HG03442 (cell line): ENCODE measurements around the gene RALGAPB.

Experiments
- ATAC-seq: cut with Tn5 transposase; IDR thresholded peaks from one replicate; pipeline ENCODE4 v1.9.1; 2021; ENCODE audit warnings: mild to moderate bottlenecking, moderate library complexity; ENCODE audit not compliant: unreplicated experiment

Gene RALGAPB

GRCh38 chr20:38543014-38543906, 70.6 kb downstream of the RALGAPB start:
- ATAC-seq, result no peak

DNA sequence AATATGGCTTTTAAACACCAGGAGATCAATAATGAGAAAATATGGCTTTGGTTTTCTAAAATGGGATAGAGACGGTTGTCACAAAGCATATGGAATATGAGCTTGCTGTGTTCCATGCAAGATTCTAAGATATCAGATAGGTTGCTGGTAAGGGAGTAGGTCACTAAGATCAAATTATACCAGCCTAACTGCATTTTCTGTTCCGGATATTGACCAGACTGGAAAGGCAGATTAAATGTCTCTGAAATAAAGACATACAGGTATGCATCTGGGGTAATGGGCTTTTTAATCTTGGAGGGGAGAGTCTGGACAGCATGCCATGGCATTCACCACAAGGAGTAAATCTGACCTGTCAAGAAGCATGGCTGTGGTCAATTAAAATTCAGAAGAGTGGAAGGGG, 73.1 kb downstream of the RALGAPB start:
- ATAC-seq, result no peak

DNA sequence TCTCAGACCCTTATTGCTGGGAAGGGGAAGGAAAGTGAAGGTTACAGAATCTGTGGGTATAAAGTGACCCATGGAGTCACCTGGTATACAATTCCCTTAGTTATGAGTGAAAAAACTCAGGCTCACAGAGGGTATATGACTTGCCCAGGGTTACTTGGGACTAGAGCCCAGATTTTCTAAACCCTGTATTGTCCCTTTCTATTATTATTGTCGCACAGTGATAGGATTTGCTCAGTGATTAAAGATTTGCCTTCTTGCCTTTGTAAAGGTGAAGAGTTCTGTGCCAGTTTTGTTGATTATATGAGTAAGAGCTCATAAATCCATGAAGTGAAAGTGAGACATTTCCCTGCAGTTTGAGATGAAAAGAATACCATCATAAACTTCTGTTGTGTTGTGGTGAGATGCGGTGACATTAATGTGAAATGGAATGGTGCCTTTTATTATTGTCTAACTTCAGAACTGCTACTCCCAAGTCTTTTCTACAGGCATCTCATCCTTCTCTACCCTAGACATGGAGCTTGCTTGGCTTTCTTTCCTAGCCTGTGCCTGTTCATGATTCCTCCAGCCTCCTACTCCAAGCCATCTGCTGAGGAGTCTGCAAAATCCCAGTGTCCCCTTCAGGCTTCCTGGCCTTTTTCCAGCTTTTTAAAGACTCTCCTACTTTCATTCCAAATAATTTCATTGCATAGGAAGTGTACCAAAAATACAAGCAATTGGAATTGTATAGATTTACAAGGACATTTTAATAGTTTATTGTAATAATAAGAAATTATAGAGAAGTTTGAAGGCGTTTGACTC, 74.8 kb downstream of the RALGAPB start:
- ATAC-seq, result no peak

- ATAC-seq, result no peak
Observed at GRCh38 chr20:38548356-38549083, 75.9 kb downstream of the RALGAPB start.

GRCh38 chr20:38550274-38550673, 77.6 kb downstream of the RALGAPB start:
- no peak for ATAC-seq

DNA sequence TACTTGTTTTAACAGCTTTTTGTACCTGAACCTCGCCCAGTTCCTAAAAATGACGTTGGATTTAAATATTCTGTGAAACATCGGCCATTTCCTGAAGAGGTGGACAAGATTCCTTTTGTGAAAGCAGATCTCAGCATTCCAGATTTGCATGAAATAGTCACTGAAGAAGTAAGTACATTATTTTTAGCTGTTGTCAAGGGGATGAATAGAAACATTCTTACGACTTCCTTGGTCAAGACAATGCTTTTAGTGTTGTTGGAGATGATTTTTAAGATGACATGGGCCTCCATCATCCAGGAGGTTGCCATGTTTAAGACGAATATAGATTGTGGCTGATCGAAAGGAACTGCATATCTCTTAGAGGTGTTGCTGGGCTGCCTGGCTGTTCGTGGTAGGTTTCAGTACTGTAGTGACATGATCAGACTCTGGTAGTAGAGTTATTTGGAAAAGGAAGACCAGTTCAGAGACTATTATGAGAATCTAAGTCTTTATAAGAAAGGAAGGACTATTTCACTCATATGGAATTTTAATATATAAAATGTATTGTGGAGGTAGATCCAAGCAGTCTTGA, 78.5 kb downstream of the RALGAPB start:
- ATAC-seq, result no peak

DNA sequence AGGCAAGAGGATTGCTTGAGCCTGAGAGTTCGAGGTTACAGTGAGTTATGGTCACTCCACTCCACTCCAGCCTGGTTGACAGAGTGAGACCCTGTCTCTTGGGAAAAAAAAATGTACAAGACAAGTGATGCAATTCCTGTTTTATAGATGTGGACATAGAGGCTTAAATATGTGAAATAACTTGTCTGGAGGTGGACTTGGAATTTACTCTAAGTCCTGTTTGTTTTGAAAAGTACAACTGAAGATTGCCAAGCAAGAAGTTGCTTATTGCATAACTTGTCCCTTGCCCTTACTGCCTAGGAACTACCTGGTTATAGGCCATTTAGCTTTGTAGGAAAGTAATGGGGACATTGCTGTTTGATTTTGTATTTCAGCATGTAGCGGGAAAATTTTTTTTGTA, 82.3 kb downstream of the RALGAPB start:
- no peak for ATAC-seq

DNA sequence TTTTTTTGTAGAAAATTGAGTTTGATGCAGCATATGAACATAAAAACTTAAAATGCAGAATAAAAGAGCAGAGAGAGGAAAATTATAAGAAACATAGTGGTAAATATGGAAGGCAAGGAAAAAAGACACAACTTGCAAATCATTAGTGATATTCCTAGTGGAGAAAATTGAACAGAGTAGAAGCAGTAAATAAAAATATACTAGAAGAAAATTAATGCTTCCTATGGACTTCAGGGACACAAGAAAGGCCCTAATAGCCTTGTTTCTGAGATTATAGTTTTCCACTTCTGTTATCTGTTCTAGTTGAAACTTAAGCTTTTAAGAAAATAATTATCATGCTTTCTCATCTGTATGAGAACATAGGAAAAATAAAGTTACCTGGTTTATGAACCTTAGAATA, 82.8 kb downstream of the RALGAPB start:
- no peak for ATAC-seq

DNA sequence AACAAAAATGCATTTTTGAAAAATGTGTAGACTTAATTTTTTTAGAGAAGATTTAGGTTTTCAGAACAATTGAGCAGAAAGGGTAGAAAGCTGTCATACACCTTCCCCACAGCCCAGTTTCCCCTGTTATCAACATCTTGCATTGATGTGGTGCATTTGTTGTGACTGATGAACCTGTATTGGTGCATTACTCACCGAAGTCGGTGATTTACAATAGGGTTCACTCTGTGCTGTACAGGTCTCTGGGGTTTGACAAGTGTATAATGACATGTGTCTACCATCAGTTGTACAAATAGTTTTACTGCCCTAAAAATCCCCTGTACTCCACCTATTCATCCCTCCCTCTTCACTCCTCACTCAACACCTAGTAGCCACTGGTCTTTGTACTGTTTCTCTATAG, 84.5 kb downstream of the RALGAPB start:
- no peak for ATAC-seq

DNA sequence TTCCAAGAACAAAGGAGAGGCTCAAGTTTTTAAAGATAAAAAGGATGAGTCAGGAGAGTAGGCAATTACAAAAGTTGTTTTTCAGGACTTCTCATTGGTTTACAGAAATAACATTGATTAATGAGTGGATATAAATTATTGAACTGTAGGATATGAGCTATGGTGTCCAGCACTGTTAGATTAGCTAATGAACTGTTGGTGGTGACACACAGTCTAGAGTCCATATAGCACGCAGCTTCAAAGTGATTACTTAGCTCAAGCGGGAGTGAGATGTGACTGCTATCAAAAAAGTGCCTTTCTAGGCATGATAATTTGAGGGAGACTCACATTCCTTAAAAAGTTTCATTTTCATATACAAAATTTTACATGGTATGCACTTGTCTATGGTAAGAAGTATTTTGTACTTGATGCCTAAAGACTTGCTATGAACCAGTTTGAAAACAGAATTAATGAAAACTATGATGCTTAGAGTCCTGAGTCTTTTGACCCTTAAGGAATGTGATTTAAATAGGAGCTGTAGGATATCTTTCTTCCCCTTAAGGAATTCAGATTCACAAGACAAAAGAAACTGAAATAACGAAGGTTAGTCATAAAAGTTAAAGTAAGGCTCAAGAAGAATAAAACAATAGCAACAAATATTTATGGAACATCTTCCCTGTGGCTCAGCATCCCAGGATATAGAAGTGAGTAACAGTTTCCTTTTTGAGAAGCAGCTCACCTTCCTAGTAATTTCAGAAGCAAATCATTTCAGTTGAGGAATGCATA, 86.1 kb downstream of the RALGAPB start:
- ATAC-seq, result no peak

DNA sequence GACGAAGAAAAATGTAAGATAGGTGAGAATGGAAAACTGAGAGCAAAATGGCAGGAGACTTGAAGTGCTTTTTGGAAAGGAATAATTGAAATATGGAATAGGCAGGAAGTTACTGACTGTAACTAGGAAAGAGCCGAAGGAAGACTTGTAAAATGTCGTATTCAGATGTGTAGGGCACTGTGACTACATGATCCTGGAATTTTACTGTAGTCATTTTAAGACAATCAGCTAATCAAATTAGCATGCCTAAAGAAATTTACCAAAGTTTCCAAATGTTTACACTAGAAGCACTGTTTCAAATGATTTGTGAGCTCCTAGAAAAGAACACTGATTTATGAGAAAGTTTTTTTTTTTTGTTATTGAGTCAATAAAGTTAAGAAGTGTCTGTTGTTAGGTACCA, 87.1 kb downstream of the RALGAPB start:
- no peak for ATAC-seq

DNA sequence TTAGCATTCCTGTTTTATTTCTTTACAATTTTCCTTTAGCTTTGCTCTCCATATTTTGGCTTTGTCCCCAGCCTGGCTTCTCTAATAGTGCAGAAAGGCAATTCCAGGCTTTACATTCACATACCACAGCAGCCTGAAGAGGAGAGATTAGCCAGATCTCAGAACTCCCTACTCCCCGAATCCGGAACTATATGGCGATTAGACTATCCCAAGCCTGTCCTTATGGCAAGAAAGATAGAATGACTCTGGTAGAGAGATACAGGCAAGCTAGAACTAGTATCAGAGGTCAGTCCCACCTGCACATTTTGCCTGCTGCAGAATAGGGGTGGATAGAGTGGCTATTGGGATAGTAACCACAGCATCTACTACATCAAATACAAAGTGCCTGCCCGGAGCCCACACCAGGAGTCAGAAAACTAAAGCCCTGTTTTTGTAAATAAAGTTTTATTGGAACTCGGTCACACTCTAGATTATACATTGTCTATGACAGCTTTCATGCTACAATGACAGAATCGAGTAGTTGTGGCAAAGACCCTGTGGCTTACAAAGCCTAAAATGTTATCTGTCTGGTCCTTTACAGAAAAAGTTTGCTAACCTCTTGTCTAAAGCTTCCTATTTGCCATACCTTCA, 91.3 kb downstream of the RALGAPB start:
- ATAC-seq, result no peak

DNA sequence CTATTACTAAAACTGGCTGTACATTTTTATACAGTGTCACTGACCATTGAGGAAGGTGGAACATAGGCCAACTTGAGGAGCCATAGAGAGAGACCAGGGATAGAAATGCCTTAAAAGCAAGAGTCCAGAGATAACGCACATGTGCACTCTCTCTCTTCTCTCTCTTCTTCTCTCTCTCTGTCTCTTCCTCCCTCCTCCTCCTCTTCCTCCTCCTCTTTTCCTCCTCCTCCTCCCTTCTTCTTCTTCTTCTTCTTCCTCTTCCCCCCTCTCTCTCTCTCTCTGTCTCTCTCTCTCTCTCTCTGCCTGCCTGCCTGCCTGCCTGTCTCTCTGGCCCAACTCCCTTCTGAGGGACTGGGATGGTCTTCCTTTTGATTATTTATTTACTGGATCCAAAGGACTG, 92.0 kb downstream of the RALGAPB start:
- no peak for ATAC-seq

- ATAC-seq, result no peak
Observed at GRCh38 chr20:38566036-38566598, 93.5 kb downstream of the RALGAPB start.

- no peak for ATAC-seq
Observed at GRCh38 chr20:38569747-38570525, 97.3 kb downstream of the RALGAPB start.

DNA sequence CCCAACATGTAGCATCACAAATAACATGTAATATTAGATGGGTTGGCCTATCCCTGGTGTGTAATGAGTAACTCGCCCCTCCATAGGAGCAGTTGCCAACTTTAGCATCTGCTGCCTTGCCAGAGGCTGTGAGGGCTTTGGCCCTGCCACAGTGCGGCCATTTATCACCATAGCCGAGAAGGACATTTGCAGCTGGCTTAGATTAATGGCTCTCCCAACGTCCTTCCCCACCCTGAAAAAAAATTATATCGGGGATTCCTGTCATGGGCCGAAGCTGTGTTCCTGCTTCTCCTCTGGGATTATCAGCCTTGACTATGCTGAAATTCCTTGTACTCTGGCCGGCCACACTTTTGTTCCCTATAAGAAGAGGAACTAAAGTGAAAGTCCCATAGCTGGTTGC, 100.8 kb downstream of the RALGAPB start:
- no peak for ATAC-seq

- ATAC-seq, result no peak
Observed at GRCh38 chr20:38579219-38579910, 106.7 kb downstream of the RALGAPB start.

- ATAC-seq, result no peak
Observed at GRCh38 chr20:38579921-38580320, 107.3 kb downstream of the RALGAPB start.
